Panc1 (cell line): ENCODE data around the gene SNX6. TPM values are rescaled to one million over a fixed set of nuclear protein-coding genes. Genes with fewer than 3 reads are reported as not detected.
"Not testable (repeated sequence)": the region's sequence is repeated elsewhere in the genome, so short reads cannot be mapped to it uniquely, and the experiment has no call there.

Experiments
- ATAC-seq: fragments of 200-7000 bp; cut with Tn5 transposase; 2 replicates; pipeline ENCODE4 v1.9.1; 2020; ENCODE audit warnings: mild to moderate bottlenecking, moderate library complexity
- BruUV-seq: library from RNA; stranded (reverse); fragments of 400-500 nt; replicated peaks from 2 replicates; lab custom pipeline; 2021; lab: Mats Ljungman, UMichigan
- CTCF ChIA-PET: fragments of 300-600 bp; sonication (Branson Sonifier 250); formaldehyde crosslinking; loops from one replicate; lab custom pipeline; 2022; ENCODE audit warnings: antibody characterized with exemption; lab: Charles Lee
- POLR2A ChIA-PET: fragments of 300-600 bp; sonication (Branson Sonifier 250); formaldehyde crosslinking; loops from one replicate; lab custom pipeline; 2022; ENCODE audit warnings: antibody characterized with exemption; lab: Charles Lee
- DNase-seq: peaks from one replicate; pipeline ENCODE4 v3.0.0-alpha.2; 2010; ENCODE audit warnings: low read depth, low spot score
- H3K27ac ChIP-seq: 2 replicates; pipeline ENCODE4 v1.5.1; 2011; ENCODE audit warnings: mild to moderate bottlenecking, low read length, inconsistent platforms
- H3K27me3 ChIP-seq: fragments of 200-500 bp; sonication (Bioruptor generic); 2 replicates; pipeline ENCODE4 v1.6.0; 2014; ENCODE audit warnings: low read length, inconsistent platforms; ENCODE audit not compliant: control insufficient read depth, insufficient read depth
- H3K36me3 ChIP-seq: fragments of 200-500 bp; sonication (Bioruptor generic); 2 replicates; pipeline ENCODE4 v1.5.1; 2014; ENCODE audit warnings: inconsistent platforms, mild to moderate bottlenecking, low read length, moderate library complexity; ENCODE audit not compliant: control insufficient read depth, insufficient read depth
- H3K4me1 ChIP-seq: 2 replicates; pipeline ENCODE4 v1.5.1; 2011; ENCODE audit warnings: inconsistent platforms, mild to moderate bottlenecking, low read length, moderate library complexity; ENCODE audit not compliant: control insufficient read depth, insufficient read depth
- H3K4me3 ChIP-seq, 2 experiments: 2 replicates each; pipeline ENCODE4 v1.5.1; 2011 to 2012; ENCODE audit warnings: low read depth in 2 of 2, low read length in 2 of 2, mild to moderate bottlenecking in 2 of 2, inconsistent platforms in 1 of 2, moderate library complexity in 1 of 2
- H3K9me3 ChIP-seq: fragments of 200-500 bp; sonication (Bioruptor generic); 2 replicates; pipeline ENCODE4 v1.5.1; 2014; ENCODE audit warnings: low read depth, mild to moderate bottlenecking, inconsistent platforms, low read length, moderate library complexity; ENCODE audit not compliant: control insufficient read depth, insufficient read depth
- CTCF ChIP-seq: fragments of 450-650 bp; IDR thresholded peaks from 2 replicates; pipeline ENCODE4 v1.5.1; 2017; ENCODE audit warnings: mild to moderate bottlenecking
- POLR2AphosphoS5 ChIP-seq: IDR thresholded peaks from 2 replicates; pipeline ENCODE4 v1.6.1; 2012; ENCODE audit warnings: mild to moderate bottlenecking, low read depth, low read length, moderate library complexity
- REST ChIP-seq, 2 experiments: IDR thresholded peaks; 2 replicates each; pipeline ENCODE4 v1.6.1; 2011 to 2012; ENCODE audit warnings: low read depth in 2 of 2, control low read depth in 1 of 2, low read length in 1 of 2, mild to moderate bottlenecking in 1 of 2, moderate library complexity in 1 of 2; ENCODE audit not compliant: insufficient read depth in 1 of 2
- SIN3A ChIP-seq: IDR thresholded peaks from 2 replicates; pipeline ENCODE4 v1.6.1; 2012; ENCODE audit warnings: low read depth, mild to moderate bottlenecking, low read length, moderate library complexity, borderline replicate concordance; ENCODE audit not compliant: insufficient read depth
- TCF7L2 ChIP-seq: IDR thresholded peaks from 2 replicates; pipeline ENCODE4 v1.6.1; 2011; ENCODE audit warnings: mild to moderate bottlenecking, low read depth, low read length, inconsistent platforms
- in situ Hi-C: cut with HindIII; loops from 2 replicates; pipeline ENCODE4 v1.10.0; 2016; ENCODE audit warnings: low sequenced_read_pairs, low pct_unique_long_range_greater_than_20kb
- intact Hi-C: fragments of 100-400 bp; cut with micrococcal nuclease; formaldehyde crosslinking; loops from one replicate; pipeline ENCODE4 v1.10.0; 2022; ENCODE audit not compliant: unreplicated experiment
- total RNA-seq: library from RNA; stranded (reverse); gene quantifications from one replicate; pipeline ENCODE4 v1.2.1, GENCODE V29; 2021; ENCODE audit not compliant: unreplicated experiment

SNX6 gene
- total RNA-seq, 1 experiment from 2014 or later = 50.9 TPM

- H3K27ac ChIP-seq, POLR2A ChIA-PET, H3K4me1 ChIP-seq, ATAC-seq, H3K9me3 ChIP-seq, H3K36me3 ChIP-seq, in situ Hi-C loops, BruUV-seq, H3K27me3 ChIP-seq, intact Hi-C loops, H3K4me3 ChIP-seq, CTCF ChIA-PET, DNase-seq: not testable (repeated sequence)
These were observed 105.7 kb downstream of the SNX6 start for GRCh38 chr14:34524216-34524615.

GRCh38 chr14:34522496-34522895 lies 107.5 kb downstream of the SNX6 start:
- no peak for DNase-seq
- in situ Hi-C loops = no loop called here
- POLR2A ChIA-PET = interaction anchor here (0.7 kb wide), 1 partner anchor 32 kb away, joined by 5 read pairs; no protein-coding TSS in a partner anchor
- Histone ChIP-seq H3K4me1 (no peaks in the 10 kb centered on the region), H3K9me3 (no peaks in the 10 kb centered on the region), H3K27me3 (no peaks in the 10 kb centered on the region), H3K27ac (no peak overlapping the region), H3K4me3 (no peak overlapping the region), H3K36me3 (peaks cover 4% of the 10 kb centered on the region)
- intact Hi-C loops = no loop called here
- CTCF ChIA-PET = no interaction called here
- no peak for TF ChIP-seq TCF7L2
- no peak for TF ChIP-seq SIN3A
- TF ChIP-seq REST (IDR thresholded peaks at IDR 0.05; ENCODE audit: insufficient read depth in 1 of 2, low read depth in 2 of 2, low read length in 1 of 2) = no peak
- no peak for TF ChIP-seq POLR2AphosphoS5
- no peak for TF ChIP-seq CTCF
- no peak for ATAC-seq
- no TSS peak for BruUV-seq

- DNase-seq, H3K27ac ChIP-seq, ATAC-seq, H3K27me3 ChIP-seq, H3K4me1 ChIP-seq, intact Hi-C loops, H3K9me3 ChIP-seq, BruUV-seq, CTCF ChIA-PET, H3K4me3 ChIP-seq, in situ Hi-C loops, H3K36me3 ChIP-seq: not testable (repeated sequence)
- POLR2A ChIA-PET = interaction anchor here (0.7 kb wide), 1 partner anchor 59 kb away, joined by 8 read pairs; no protein-coding TSS in a partner anchor
These were observed 108.9 kb downstream of the SNX6 start for GRCh38 chr14:34521071-34521470.

- BruUV-seq, CTCF ChIA-PET: not testable (repeated sequence)
These were observed 109.5 kb downstream of the SNX6 start for GRCh38 chr14:34520304-34520970.

More at GRCh38 chr14:34520304-34520970, 109.5 kb downstream of the SNX6 start:
- H3K27me3 ChIP-seq, DNase-seq, ATAC-seq, H3K4me3 ChIP-seq, H3K4me1 ChIP-seq, H3K36me3 ChIP-seq, intact Hi-C loops, H3K27ac ChIP-seq, H3K9me3 ChIP-seq, in situ Hi-C loops: not testable (repeated sequence)
- POLR2A ChIA-PET = interaction anchor here (0.7 kb wide), 1 partner anchor 1018 kb away, joined by 3 read pairs; no protein-coding TSS in a partner anchor
